HepG2 (cell line): Measurements from ENCODE around the gene ADAM10. TPM values are rescaled to one million over a fixed set of nuclear protein-coding genes. Genes with fewer than 3 reads are reported as not detected.

Source experiments
- ATAC-seq: fragments of 200-7000 bp; cut with Tn5 transposase; 3 replicates; pipeline ENCODE4 v1.9.1; 2020; ENCODE audit warnings: mild to moderate bottlenecking, moderate library complexity
- BruUV-seq: library from RNA; stranded (reverse); fragments of 400-500 nt; replicated peaks from 2 replicates; lab custom pipeline; 2021; lab: Mats Ljungman, UMichigan
- CTCF ChIA-PET: fragments of 300-600 bp; formaldehyde crosslinking; extraction: SDS; loops from one replicate; lab custom pipeline; 2021; ENCODE audit warnings: low total read pairs, inconsistent platforms, low intra/inter-chr PET ratio; lab: Yijun Ruan, JAX
- POLR2A ChIA-PET: fragments of 350-600 bp; sonication (Branson Sonifier 250); formaldehyde crosslinking; loops from one replicate; lab custom pipeline; 2020; ENCODE audit warnings: antibody characterized with exemption, inconsistent platforms; lab: Yijun Ruan, JAX
- DNase-seq: peaks from one replicate; pipeline ENCODE4 v3.0.0-alpha.2; 2015; ENCODE audit warnings: low spot score
- FAIRE-seq: peaks from 3 replicates; lab custom pipeline; 2011; peaks lifted over from hg19 to GRCh38; lab: Jason Lieb, UNC
- H2AFZ ChIP-seq: one replicate; pipeline ENCODE4 v1.6.1; 2011; ENCODE audit warnings: low read length, inconsistent platforms
- H3K27ac ChIP-seq: fragments of 300-600 bp; 3 replicates; pipeline ENCODE4 v1.8.0; 2011; ENCODE audit warnings: mixed run types, mild to moderate bottlenecking, mixed read lengths, low read length, inconsistent platforms; ENCODE audit not compliant: insufficient read depth; ENCODE audit errors: extremely low read length
- H3K27me3 ChIP-seq, 2 experiments: fragments of 200-600 bp in 1 of 2; 2 replicates in 1 of 2; 3 replicates in 1 of 2; pipeline versions ENCODE4 v1.6.0 to v1.8.0; 2011; ENCODE audit warnings: low read length in 2 of 2, mild to moderate bottlenecking in 2 of 2, moderate library complexity in 2 of 2, inconsistent platforms in 1 of 2; ENCODE audit not compliant: insufficient read depth in 2 of 2, control insufficient read depth in 1 of 2
- H3K36me3 ChIP-seq, 2 experiments: fragments of 200-600 bp in 1 of 2; replicated peaks in 1 of 2; 2 replicates in 1 of 2; 3 replicates in 1 of 2; pipeline versions ENCODE4 v1.5.1 to v1.8.0; 2011; ENCODE audit warnings: low read length in 2 of 2, inconsistent platforms in 1 of 2; ENCODE audit not compliant: insufficient read depth in 2 of 2, control insufficient read depth in 1 of 2
- H3K4me1 ChIP-seq: 2 replicates; pipeline ENCODE4 v1.5.1; 2012; ENCODE audit warnings: low read length, inconsistent platforms; ENCODE audit not compliant: insufficient read depth
- H3K4me2 ChIP-seq: 2 replicates; pipeline ENCODE4 v1.6.0; 2011; ENCODE audit warnings: low read depth, low read length, inconsistent platforms
- H3K4me3 ChIP-seq, 3 experiments: fragments of 200-600 bp in 1 of 3; sonication (generic), shearing (Covaris generic) in 1 of 3; replicated peaks in 1 of 3; 2 replicates each; pipeline ENCODE4 v1.5.1; 2011 to 2016; ENCODE audit warnings: low read length in 3 of 3, inconsistent platforms in 2 of 3, low read depth in 2 of 3, mild to moderate bottlenecking in 2 of 3, control low read depth in 1 of 3, mixed read lengths in 1 of 3; ENCODE audit not compliant: insufficient read depth in 1 of 3
- H3K79me2 ChIP-seq: one replicate; pipeline ENCODE4 v1.6.1; 2011; ENCODE audit warnings: low read length, inconsistent platforms; ENCODE audit not compliant: insufficient read depth
- H3K9ac ChIP-seq: 2 replicates; pipeline ENCODE4 v1.6.0; 2011; ENCODE audit warnings: mild to moderate bottlenecking, low read depth, low read length, inconsistent platforms; ENCODE audit not compliant: insufficient read depth
- H3K9me3 ChIP-seq: 2 replicates; pipeline ENCODE4 v1.5.1; 2012; ENCODE audit warnings: mild to moderate bottlenecking, low read length
- H4K20me1 ChIP-seq: 2 replicates; pipeline ENCODE4 v1.6.0; 2011; ENCODE audit warnings: inconsistent platforms, mild to moderate bottlenecking, low read length, moderate library complexity; ENCODE audit not compliant: insufficient read depth
- CBX5 ChIP-seq: sonication (generic); formaldehyde crosslinking; IDR thresholded peaks from 2 replicates; pipeline ENCODE4 v1.4.0; 2020; ENCODE audit warnings: missing genetic modification reagents, borderline replicate concordance
- POGZ ChIP-seq: sonication (generic); formaldehyde crosslinking; IDR thresholded peaks from 2 replicates; pipeline ENCODE4 v1.4.0; 2020; ENCODE audit warnings: mild to moderate bottlenecking, missing genetic modification reagents
- SOX13 ChIP-seq, 3 experiments: fragments of 450-650 bp in 1 of 3; sonication (generic) in 1 of 3; formaldehyde crosslinking in 1 of 3; IDR thresholded peaks in 2 of 3; conservative IDR thresholded peaks in 1 of 3; 2 replicates each; pipeline versions ENCODE4 v1.5.0 to v1.6.1; 2016 to 2020; ENCODE audit warnings: antibody characterized with exemption in 1 of 3, mild to moderate bottlenecking in 1 of 3, missing compliant biosample characterization in 1 of 3, missing genetic modification reagents in 1 of 3, moderate library complexity in 1 of 3
- SP1 ChIP-seq, 2 experiments: fragments of 450-650 bp in 1 of 2; sonication (generic) in 1 of 2; formaldehyde crosslinking in 1 of 2; IDR thresholded peaks; 2 replicates each; pipeline versions ENCODE4 v1.4.0 to v1.6.1; 2016 to 2020; ENCODE audit warnings: missing genetic modification reagents in 1 of 2
- ZFP82 ChIP-seq: sonication (generic); formaldehyde crosslinking; IDR thresholded peaks from 2 replicates; pipeline ENCODE4 v1.5.1; 2020; ENCODE audit warnings: mild to moderate bottlenecking, missing genetic modification reagents, borderline replicate concordance
- ZKSCAN8 ChIP-seq: IDR thresholded peaks from 2 replicates; pipeline ENCODE4 v1.6.1; 2016; ENCODE audit warnings: borderline replicate concordance, missing genetic modification reagents, missing compliant biosample characterization
- WGBS: methylation state at CpG from one replicate; pipeline ENCODE4 v1.1.6; 2017; ENCODE audit warnings: low lambda C conversion rate; 5-methylcytosine and 5-hydroxymethylcytosine counted together
- in situ Hi-C: cut with HindIII; loops from 2 replicates; pipeline ENCODE4 v1.10.0; 2017; ENCODE audit warnings: low pct_unique_long_range_greater_than_20kb; ENCODE audit not compliant: extremely low pct_ligation_motif_present
- intact Hi-C: fragments of 100-400 bp; cut with micrococcal nuclease; formaldehyde crosslinking; loops from one replicate; pipeline ENCODE4 v1.10.0; 2022; ENCODE audit not compliant: unreplicated experiment
- polyA plus RNA-seq, 8 experiments: library from polyadenylated mRNA; depleted of rRNA in 3 of 8; stranded (reverse) in 7 of 8; unstranded in 1 of 8; fragments of >200 nt; fragmentation: Illumina TruSeq in 4 of 8; extraction: Trizol in 4 of 8; gene quantifications; 2 replicates each; pipeline versions ENCODE4 v1.2.1 to v1.2.3, GENCODE V29; 2011 to 2016; ENCODE audit warnings: low read depth in 4 of 8, missing spikeins in 1 of 8, mixed read lengths in 1 of 8; ENCODE audit not compliant: insufficient read depth in 1 of 8
- total RNA-seq, 5 experiments: library from RNA; depleted of rRNA; stranded (reverse); fragments of >200 nt; fragmentation: Illumina TruSeq; extraction: Trizol; gene quantifications; 2 replicates each; pipeline ENCODE4 v1.2.3, GENCODE V29; 2016; ENCODE audit warnings: low read depth in 1 of 5
- TF ChIP-seq, protein P1 (sequence below): sonication (generic); formaldehyde crosslinking; IDR thresholded peaks from 2 replicates; pipeline ENCODE4 v1.4.0; 2020; ENCODE audit warnings: missing genetic modification reagents

Gene ADAM10
- total and polyA plus RNA-seq, 2 of the 13 experiments (the other 11 are each of a cell fraction or from before 2014, with no cell fraction given) = 92.7 to 125 TPM

DNA sequence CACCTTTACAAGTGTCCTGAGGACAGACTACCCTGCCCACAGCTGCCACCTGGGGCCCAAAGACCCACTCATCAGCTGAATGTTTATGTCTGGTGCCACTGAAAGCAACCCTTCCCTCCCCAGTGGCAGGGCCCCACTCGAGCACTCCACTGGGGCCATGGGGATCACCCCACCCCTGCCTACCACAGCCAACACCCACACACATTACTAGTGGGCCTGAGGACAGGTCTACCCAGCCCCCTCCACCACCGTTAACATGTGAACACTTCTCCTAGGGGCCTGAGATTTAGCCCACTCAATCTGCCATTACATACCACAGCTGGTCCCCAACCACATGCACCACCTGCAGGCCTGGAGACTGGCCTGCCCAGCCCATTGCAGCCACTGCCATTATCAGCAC lies 52.3 kb downstream of the ADAM10 start:
- ChIA-PET CTCF (no interaction called here), POLR2A (no interaction called here)
- peaks cover 68% of the 10 kb centered on the region for H3K79me2 ChIP-seq
- TF ChIP-seq ZKSCAN8 (no peak), SP1 (IDR thresholded peaks at IDR 0.05) (no peak), SP1 (CRISPR knock-in tag; IDR thresholded peaks at IDR 0.05) (no peak), ZFP82 (CRISPR knock-in tag) (no peak), SOX13 (IDR thresholded peaks at IDR 0.05) (no peak), SOX13 (CRISPR knock-in tag; conservative IDR thresholded peaks at IDR 0.05 in 1 of 2, IDR thresholded peaks at IDR 0.05 in 1 of 2) (no peak), CBX5 (CRISPR knock-in tag) (no peak), POGZ (CRISPR knock-in tag) (no peak)
- TF ChIP-seq, protein P1, sequence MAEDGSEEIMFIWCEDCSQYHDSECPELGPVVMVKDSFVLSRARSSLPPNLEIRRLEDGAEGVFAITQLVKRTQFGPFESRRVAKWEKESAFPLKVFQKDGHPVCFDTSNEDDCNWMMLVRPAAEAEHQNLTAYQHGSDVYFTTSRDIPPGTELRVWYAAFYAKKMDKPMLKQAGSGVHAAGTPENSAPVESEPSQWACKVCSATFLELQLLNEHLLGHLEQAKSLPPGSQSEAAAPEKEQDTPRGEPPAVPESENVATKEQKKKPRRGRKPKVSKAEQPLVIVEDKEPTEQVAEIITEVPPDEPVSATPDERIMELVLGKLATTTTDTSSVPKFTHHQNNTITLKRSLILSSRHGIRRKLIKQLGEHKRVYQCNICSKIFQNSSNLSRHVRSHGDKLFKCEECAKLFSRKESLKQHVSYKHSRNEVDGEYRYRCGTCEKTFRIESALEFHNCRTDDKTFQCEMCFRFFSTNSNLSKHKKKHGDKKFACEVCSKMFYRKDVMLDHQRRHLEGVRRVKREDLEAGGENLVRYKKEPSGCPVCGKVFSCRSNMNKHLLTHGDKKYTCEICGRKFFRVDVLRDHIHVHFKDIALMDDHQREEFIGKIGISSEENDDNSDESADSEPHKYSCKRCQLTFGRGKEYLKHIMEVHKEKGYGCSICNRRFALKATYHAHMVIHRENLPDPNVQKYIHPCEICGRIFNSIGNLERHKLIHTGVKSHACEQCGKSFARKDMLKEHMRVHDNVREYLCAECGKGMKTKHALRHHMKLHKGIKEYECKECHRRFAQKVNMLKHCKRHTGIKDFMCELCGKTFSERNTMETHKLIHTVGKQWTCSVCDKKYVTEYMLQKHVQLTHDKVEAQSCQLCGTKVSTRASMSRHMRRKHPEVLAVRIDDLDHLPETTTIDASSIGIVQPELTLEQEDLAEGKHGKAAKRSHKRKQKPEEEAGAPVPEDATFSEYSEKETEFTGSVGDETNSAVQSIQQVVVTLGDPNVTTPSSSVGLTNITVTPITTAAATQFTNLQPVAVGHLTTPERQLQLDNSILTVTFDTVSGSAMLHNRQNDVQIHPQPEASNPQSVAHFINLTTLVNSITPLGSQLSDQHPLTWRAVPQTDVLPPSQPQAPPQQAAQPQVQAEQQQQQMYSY = no peak
- H3K27me3 ChIP-seq = no peaks in the 10 kb centered on the region
- H2AFZ ChIP-seq = no peak overlapping the region
- H3K4me3 ChIP-seq = no peak overlapping the region
- WGBS = 100% methylated on average over 2 of the region's 2 CpGs
- no peak overlapping the region for H3K4me2 ChIP-seq
- ATAC-seq = no peak
- no peak overlapping the region for H3K27ac ChIP-seq
- in situ Hi-C loops = no loop called here
- DNase-seq = no peak
- H4K20me1 ChIP-seq = peaks cover 13% of the 10 kb centered on the region; the same call in 1 of the 2 replicates
- BruUV-seq = no TSS peak
- H3K9me3 ChIP-seq = peaks cover 8% of the 10 kb centered on the region
- 0 out of 2 replicates have a peak, but pooled peaks cover 6% of the 10 kb centered on the region for H3K4me1 ChIP-seq
- no peak for FAIRE-seq
- peaks cover 0 to 18% of the 10 kb centered on the region in 2 experiments; a peak in 2 of 5 replicates for H3K36me3 ChIP-seq
- intact Hi-C loops = no loop called here
- H3K9ac ChIP-seq = no peak overlapping the region
